Activated naive CD8-positive, alpha-beta T cell treated with anti-CD3 and anti-CD28 coated beads for 36 hours (primary cell): ENCODE results near the gene SET. TPM values are rescaled to one million over a fixed set of nuclear protein-coding genes. Genes with fewer than 3 reads are reported as not detected.
"Not testable (repeated sequence)": the region's sequence is repeated elsewhere in the genome, so short reads cannot be mapped to it uniquely, and the experiment has no call there.

Experiments
- DNase-seq: peaks from one replicate; pipeline ENCODE4 v3.0.0; 2021
- H3K27ac Mint-ChIP-seq: one replicate; pipeline ENCODE4 v1.8.0; 2022; ENCODE audit warnings: mild to moderate bottlenecking, moderate library complexity, mixed read lengths
- H3K27me3 Mint-ChIP-seq: one replicate; pipeline ENCODE4 v1.8.0; 2022; ENCODE audit warnings: mild to moderate bottlenecking, mixed read lengths
- H3K36me3 Mint-ChIP-seq: one replicate; pipeline ENCODE4 v1.8.0; 2021; ENCODE audit warnings: mild to moderate bottlenecking, mixed read lengths
- H3K4me1 Mint-ChIP-seq: one replicate; pipeline ENCODE4 v1.8.0; 2021; ENCODE audit warnings: mixed read lengths
- H3K4me3 Mint-ChIP-seq: one replicate; pipeline ENCODE4 v1.8.0; 2022; ENCODE audit warnings: mild to moderate bottlenecking, moderate library complexity, mixed read lengths
- H3K9me3 Mint-ChIP-seq: one replicate; pipeline ENCODE4 v1.8.0; 2022; ENCODE audit warnings: mixed read lengths
- total RNA-seq, 2 experiments: library from RNA; stranded (reverse); gene quantifications; one replicate each; pipeline ENCODE4 v1.2.3, GENCODE V29; 2021

The SET gene
- total RNA-seq, 2 experiments from 2014 or later = 953 to 971 TPM

GRCh38 chr9:128677794-128678193 is 11.2 kb upstream of the SET start:
- Mint-ChIP-seq H3K36me3 (peaks cover 16% of the 10 kb centered on the region), H3K9me3 (no peaks in the 10 kb centered on the region), H3K27me3 (no peaks in the 10 kb centered on the region), H3K4me1 (peaks cover 2% of the 10 kb centered on the region), H3K27ac (no peak overlapping the region), H3K4me3 (no peak overlapping the region)
- DNase-seq = no peak

GRCh38 chr9:128683340-128684064 is 5.5 kb upstream of the SET start:
- no peaks in the 10 kb centered on the region for H3K27me3 Mint-ChIP-seq
- peak overlapping the region; percentile 96 for H3K27ac Mint-ChIP-seq
- peaks cover 44% of the 10 kb centered on the region for H3K4me1 Mint-ChIP-seq

GRCh38 chr9:128684065-128684324 is 5.0 kb upstream of the SET start:
- H3K9me3 Mint-ChIP-seq = no peaks in the 10 kb centered on the region
- H3K4me1 Mint-ChIP-seq = peaks cover 44% of the 10 kb centered on the region
- H3K4me3 Mint-ChIP-seq = peak overlapping the region; percentile 97

More at GRCh38 chr9:128683340-128684064, 5.5 kb upstream of the SET start:
- Mint-ChIP-seq H3K36me3 (peaks cover 27% of the 10 kb centered on the region), H3K4me3 (peak overlapping the region; percentile 97), H3K9me3 (no peaks in the 10 kb centered on the region)
- peak; percentile 59 for DNase-seq

GRCh38 chr9:128684325-128685199 is 4.5 kb upstream of the SET start:
- no peaks in the 10 kb centered on the region for H3K9me3 Mint-ChIP-seq
- H3K36me3 Mint-ChIP-seq = peaks cover 27% of the 10 kb centered on the region
- H3K27ac Mint-ChIP-seq = peak overlapping the region; percentile 96
- no peaks in the 10 kb centered on the region for H3K27me3 Mint-ChIP-seq
- DNase-seq = peak; percentile 83
- H3K4me1 Mint-ChIP-seq = peaks cover 44% of the 10 kb centered on the region
- H3K4me3 Mint-ChIP-seq = peak overlapping the region; percentile 97

More at GRCh38 chr9:128684065-128684324, 5.0 kb upstream of the SET start:
- DNase-seq = no peak
- peaks cover 27% of the 10 kb centered on the region for H3K36me3 Mint-ChIP-seq
- peak overlapping the region; percentile 96 for H3K27ac Mint-ChIP-seq
- H3K27me3 Mint-ChIP-seq = no peaks in the 10 kb centered on the region

GRCh38 chr9:128685636-128686489 is 3.2 kb upstream of the SET start:
- H3K4me3 Mint-ChIP-seq = peak overlapping the region; percentile 97
- peak overlapping the region; percentile 96 for H3K27ac Mint-ChIP-seq
- H3K4me1 Mint-ChIP-seq = peaks cover 44% of the 10 kb centered on the region

GRCh38 chr9:128687453-128687852 is 1.6 kb upstream of the SET start:
- Mint-ChIP-seq H3K27ac (peak overlapping the region; percentile 88), H3K36me3 (peaks cover 40% of the 10 kb centered on the region), H3K9me3 (no peaks in the 10 kb centered on the region), H3K27me3 (peaks cover 4% of the 10 kb centered on the region), H3K4me1 (peaks cover 53% of the 10 kb centered on the region), H3K4me3 (peak overlapping the region; percentile 81)
- DNase-seq = no peak

More at GRCh38 chr9:128685636-128686489, 3.2 kb upstream of the SET start:
- Mint-ChIP-seq H3K36me3 (peaks cover 33% of the 10 kb centered on the region), H3K9me3 (no peaks in the 10 kb centered on the region), H3K27me3 (peaks cover 4% of the 10 kb centered on the region)
- DNase-seq = peak; percentile 34

GRCh38 chr9:128689293-128689774 is 312 bp downstream of the SET start:
- peak overlapping the region; percentile 63 for H3K4me3 Mint-ChIP-seq
- DNase-seq = no peak
- H3K4me1 Mint-ChIP-seq = peaks cover 59% of the 10 kb centered on the region
- peaks cover 4% of the 10 kb centered on the region for H3K27me3 Mint-ChIP-seq
- H3K9me3 Mint-ChIP-seq = no peaks in the 10 kb centered on the region
- peak overlapping the region; percentile 27 for H3K27ac Mint-ChIP-seq
- H3K36me3 Mint-ChIP-seq = peaks cover 38% of the 10 kb centered on the region

- H3K9me3 Mint-ChIP-seq = no peaks in the 10 kb centered on the region
- H3K36me3 Mint-ChIP-seq = peaks cover 44% of the 10 kb centered on the region
- H3K27me3 Mint-ChIP-seq = peaks cover 4% of the 10 kb centered on the region
These were observed 1.0 kb downstream of the SET start for GRCh38 chr9:128689820-128690683.

GRCh38 chr9:128690684-128691034 is 1.6 kb downstream of the SET start:
- Mint-ChIP-seq H3K4me3 (peak overlapping the region; percentile 96), H3K9me3 (no peaks in the 10 kb centered on the region), H3K4me1 (peaks cover 51% of the 10 kb centered on the region), H3K36me3 (peaks cover 47% of the 10 kb centered on the region), H3K27me3 (peaks cover 4% of the 10 kb centered on the region), H3K27ac (peak overlapping the region; percentile 97)
- DNase-seq = no peak

More at GRCh38 chr9:128689820-128690683, 1.0 kb downstream of the SET start:
- Mint-ChIP-seq H3K27ac (peak overlapping the region; percentile 97), H3K4me1 (peaks cover 57% of the 10 kb centered on the region), H3K4me3 (peak overlapping the region; percentile 96)
- DNase-seq = peak; percentile 32

GRCh38 chr9:128693738-128694137 is 4.7 kb downstream of the SET start:
- H3K4me3 Mint-ChIP-seq, DNase-seq, H3K9me3 Mint-ChIP-seq, H3K27me3 Mint-ChIP-seq: not testable (repeated sequence)
- Mint-ChIP-seq H3K36me3 (peaks cover 51% of the 10 kb centered on the region), H3K4me1 (peaks cover 29% of the 10 kb centered on the region), H3K27ac (peak overlapping the region; percentile 55)

GRCh38 chr9:128694344-128694743 is 5.3 kb downstream of the SET start:
- peaks cover 51% of the 10 kb centered on the region for H3K36me3 Mint-ChIP-seq
- no peaks in the 10 kb centered on the region for H3K9me3 Mint-ChIP-seq
- no peak for DNase-seq
- peaks cover 29% of the 10 kb centered on the region for H3K4me1 Mint-ChIP-seq
- H3K27ac Mint-ChIP-seq = peak overlapping the region; percentile 42
- no peak overlapping the region for H3K4me3 Mint-ChIP-seq
- H3K27me3 Mint-ChIP-seq = peaks cover 4% of the 10 kb centered on the region

GRCh38 chr9:128696923-128697707 is 8.1 kb downstream of the SET start:
- Mint-ChIP-seq H3K36me3 (peaks cover 33% of the 10 kb centered on the region), H3K4me3 (no peak overlapping the region), H3K27ac (no peak overlapping the region)

GRCh38 chr9:128699096-128699795 is 10.2 kb downstream of the SET start:
- DNase-seq, H3K27me3 Mint-ChIP-seq, H3K4me3 Mint-ChIP-seq, H3K9me3 Mint-ChIP-seq, H3K27ac Mint-ChIP-seq: not testable (repeated sequence)
- Mint-ChIP-seq H3K4me1 (peaks cover 18% of the 10 kb centered on the region), H3K36me3 (peaks cover 20% of the 10 kb centered on the region)

More at GRCh38 chr9:128696923-128697707, 8.1 kb downstream of the SET start:
- Mint-ChIP-seq H3K27me3 (no peaks in the 10 kb centered on the region), H3K4me1 (peaks cover 25% of the 10 kb centered on the region), H3K9me3 (no peaks in the 10 kb centered on the region)
- no peak for DNase-seq
